Subcutaneous abdominal adipose tissue (tissue), 5 donors: ENCODE data around the gene DCANP1.

Source experiments
- H3K27ac ChIP-seq: one replicate; pipeline ENCODE4 v1.7.0; 2013; ENCODE audit warnings: low read depth, mild to moderate bottlenecking, inconsistent platforms, low read length, moderate library complexity
- H3K27me3 ChIP-seq, 5 donors: one replicate each; pipeline ENCODE4 v1.7.0; 2013; ENCODE audit warnings: low read length in 5 of 5, inconsistent platforms in 1 of 5; ENCODE audit not compliant: control insufficient read depth in 5 of 5, insufficient read depth in 4 of 5
- H3K36me3 ChIP-seq, 5 donors: one replicate each; pipeline ENCODE4 v1.7.0; 2013; ENCODE audit warnings: low read length in 5 of 5; ENCODE audit not compliant: control insufficient read depth in 5 of 5, insufficient read depth in 5 of 5
- H3K4me1 ChIP-seq, 5 donors: one replicate each; pipeline ENCODE4 v1.7.0; 2013; ENCODE audit warnings: low read length in 5 of 5, mild to moderate bottlenecking in 3 of 5, moderate library complexity in 1 of 5; ENCODE audit not compliant: control insufficient read depth in 5 of 5, insufficient read depth in 5 of 5
- H3K4me3 ChIP-seq, 5 donors: one replicate each; pipeline ENCODE4 v1.7.0; 2013; ENCODE audit warnings: low read length in 5 of 5, low read depth in 1 of 5
- H3K9ac ChIP-seq, 5 donors: one replicate each; pipeline ENCODE4 v1.7.0; 2013; ENCODE audit warnings: low read length in 5 of 5, mild to moderate bottlenecking in 4 of 5, moderate library complexity in 3 of 5
- H3K9me3 ChIP-seq, 5 donors: one replicate each; pipeline ENCODE4 v1.7.0; 2013; ENCODE audit warnings: low read length in 5 of 5; ENCODE audit not compliant: control insufficient read depth in 5 of 5
- donor health status: healthy.
- donor health status: healthy.
- donor health status: healthy.
- donor health status: healthy.
- donor health status: healthy.

DCANP1 gene

GRCh38 chr5:135449644-135450043 is 2.5 kb upstream of the DCANP1 start:
- Histone ChIP-seq H3K27ac (no peak overlapping the region), H3K4me1 (peaks cover 0 to 12% (median 6%) of the 10 kb centered on the region in 5 donors), H3K9ac (no peak overlapping the region), H3K4me3 (no peak overlapping the region), H3K27me3 (peaks cover 0 to 6% (median 0%) of the 10 kb centered on the region in 5 donors), H3K9me3 (no peaks in the 10 kb centered on the region), H3K36me3 (no peaks in the 10 kb centered on the region)

DNA sequence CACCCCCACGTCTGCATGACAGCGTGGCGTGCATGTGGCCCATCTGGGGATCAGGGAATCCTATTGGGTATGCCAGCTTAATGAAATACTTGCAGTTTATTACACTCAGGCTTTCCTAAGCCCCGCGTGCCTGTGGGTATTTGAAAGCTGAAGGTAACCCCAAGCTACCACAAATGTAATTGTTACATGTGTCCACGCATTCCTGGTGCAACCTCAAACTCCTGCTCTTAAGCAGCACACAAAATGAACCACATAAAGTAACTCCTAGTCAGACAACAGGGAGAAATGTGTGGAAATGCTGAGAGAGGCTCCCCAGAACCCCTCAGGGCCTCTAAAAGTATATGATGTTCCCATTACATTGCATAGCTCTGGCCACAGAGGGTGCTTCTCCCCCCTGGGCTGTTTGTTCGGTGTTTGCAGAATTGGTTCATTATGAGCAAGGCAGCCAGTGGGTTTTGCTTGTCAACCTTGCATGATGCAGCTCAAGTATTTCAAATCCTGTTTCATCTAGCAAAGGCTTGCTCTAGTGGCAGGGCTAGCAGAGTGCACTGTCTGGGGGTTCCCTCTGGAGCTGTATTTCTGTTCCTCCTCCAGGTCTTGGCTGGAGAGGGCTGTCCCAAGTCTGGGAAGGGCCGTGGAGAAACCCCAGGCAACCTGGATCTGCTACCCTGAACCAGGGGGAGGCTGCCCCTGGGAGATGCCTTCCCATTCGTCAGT is 1.8 kb upstream of the DCANP1 start:
- Histone ChIP-seq H3K27ac (no peak overlapping the region), H3K4me1 (peaks cover 0 to 15% (median 6%) of the 10 kb centered on the region in 5 donors)

DNA sequence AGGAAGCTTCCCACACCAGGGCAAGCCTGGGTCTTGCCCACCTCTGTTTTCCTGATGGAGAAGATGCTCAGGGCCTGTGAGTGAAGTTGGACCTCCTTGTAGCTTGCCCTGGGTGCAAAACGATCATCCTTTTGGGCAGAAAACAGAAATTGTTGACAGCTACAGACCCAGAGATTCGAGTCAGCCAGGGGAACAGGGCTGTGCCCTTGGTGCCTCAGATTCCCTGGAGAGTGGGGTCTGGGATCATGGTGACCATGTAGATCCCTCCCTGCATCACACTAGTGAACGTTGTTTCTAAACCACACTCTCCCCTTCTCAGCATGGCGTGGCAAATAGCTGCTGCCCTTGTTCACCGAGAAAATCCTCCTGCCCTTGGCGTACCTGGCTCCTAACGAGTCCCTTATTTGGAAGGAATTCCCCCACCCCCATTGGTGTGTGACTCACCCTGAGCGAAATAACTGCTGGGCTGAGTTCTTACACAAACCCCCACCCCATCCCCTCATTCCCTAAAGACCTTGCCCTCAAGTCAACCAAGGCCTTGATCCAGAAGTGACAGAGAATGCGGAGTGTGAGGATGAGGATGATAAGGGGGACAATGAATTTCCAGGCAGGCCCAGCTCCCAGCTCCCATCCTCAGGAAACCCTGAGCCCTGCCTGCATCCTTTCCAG is 1.1 kb upstream of the DCANP1 start:
- peaks cover 0 to 6% (median 0%) of the 10 kb centered on the region in 5 donors for H3K27me3 ChIP-seq
- no peak overlapping the region for H3K9ac ChIP-seq
- no peaks in the 10 kb centered on the region for H3K9me3 ChIP-seq
- no peaks in the 10 kb centered on the region for H3K36me3 ChIP-seq
- H3K4me3 ChIP-seq = no peak overlapping the region
- H3K4me1 ChIP-seq = peaks cover 0 to 19% (median 6%) of the 10 kb centered on the region in 5 donors
- no peak overlapping the region for H3K27ac ChIP-seq

More for the DNA sequence above, 1.8 kb upstream of the DCANP1 start:
- no peak overlapping the region for H3K9ac ChIP-seq
- H3K36me3 ChIP-seq = no peaks in the 10 kb centered on the region
- no peaks in the 10 kb centered on the region for H3K9me3 ChIP-seq
- no peak overlapping the region for H3K4me3 ChIP-seq
- H3K27me3 ChIP-seq = peaks cover 0 to 6% (median 0%) of the 10 kb centered on the region in 5 donors

DNA sequence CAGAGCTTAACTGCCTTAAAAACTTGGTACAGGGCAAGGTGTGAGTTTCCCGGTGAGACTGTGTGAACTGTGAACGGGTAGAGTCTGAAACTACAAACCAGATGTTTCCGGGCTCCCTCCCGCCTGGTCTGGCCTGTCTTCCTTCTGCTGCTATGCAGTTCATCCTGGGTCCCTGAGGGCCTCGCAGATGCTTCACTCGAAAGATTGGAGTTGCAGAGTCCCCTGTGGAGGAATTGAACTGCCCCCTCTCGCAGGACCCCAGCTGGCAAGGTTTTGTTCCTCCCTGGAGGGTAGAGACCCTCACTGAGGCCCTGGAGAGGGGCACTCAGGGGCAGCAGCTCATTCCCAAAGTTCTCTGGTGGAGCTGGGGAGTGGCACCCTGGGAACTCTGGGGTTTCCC is 533 bp downstream of the DCANP1 start:
- Histone ChIP-seq H3K27ac (no peak overlapping the region), H3K9me3 (no peaks in the 10 kb centered on the region), H3K36me3 (no peaks in the 10 kb centered on the region), H3K4me3 (no peak overlapping the region), H3K4me1 (peaks cover 0 to 30% (median 15%) of the 10 kb centered on the region in 5 donors), H3K27me3 (peaks cover 0 to 6% (median 0%) of the 10 kb centered on the region in 5 donors), H3K9ac (no peak overlapping the region)

- Histone ChIP-seq H3K27me3 (peaks cover 0 to 6% (median 0%) of the 10 kb centered on the region in 5 donors), H3K36me3 (no peaks in the 10 kb centered on the region), H3K27ac (no peak overlapping the region), H3K4me3 (no peak overlapping the region), H3K9ac (no peak overlapping the region), H3K4me1 (peaks cover 0 to 34% (median 20%) of the 10 kb centered on the region in 5 donors), H3K9me3 (no peaks in the 10 kb centered on the region)
These were observed 942 bp downstream of the DCANP1 start for GRCh38 chr5:135446206-135446605.

DNA sequence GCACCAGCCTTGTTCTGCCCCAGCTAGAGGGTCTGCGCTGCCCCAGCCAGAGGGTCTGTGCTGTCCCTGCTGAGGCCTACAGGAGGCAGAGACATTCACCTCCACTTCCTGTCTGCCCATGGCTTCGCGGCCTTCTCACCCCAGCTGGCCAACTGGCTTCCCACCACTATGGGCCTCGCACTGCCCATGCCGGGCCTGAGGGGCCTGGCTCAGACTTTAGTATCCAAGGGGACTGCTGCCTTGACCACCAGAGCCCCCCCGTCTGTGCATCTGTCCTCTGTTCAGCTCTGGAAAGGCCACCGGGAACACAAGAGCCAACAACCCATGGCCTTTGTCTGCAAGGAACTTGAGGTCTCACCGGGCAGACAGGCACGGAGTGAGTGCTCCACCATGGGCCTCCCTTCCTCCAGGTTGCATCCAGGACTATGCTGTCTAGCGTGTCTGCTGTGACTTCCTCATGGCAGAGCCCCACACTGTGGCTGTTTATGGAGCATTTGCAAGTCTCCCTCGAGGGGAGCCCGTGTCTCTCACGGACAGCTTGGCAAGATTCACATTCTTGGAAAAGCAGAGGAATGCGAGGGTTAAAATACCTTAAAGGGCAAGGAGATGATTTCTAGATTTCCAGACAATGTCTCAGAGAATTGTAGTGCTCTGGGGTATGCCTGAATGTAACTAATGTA is 1.7 kb downstream of the DCANP1 start:
- Histone ChIP-seq H3K36me3 (no peaks in the 10 kb centered on the region), H3K27ac (no peak overlapping the region), H3K4me3 (no peak overlapping the region), H3K9ac (no peak overlapping the region), H3K9me3 (no peaks in the 10 kb centered on the region), H3K27me3 (peaks cover 0 to 6% (median 0%) of the 10 kb centered on the region in 5 donors), H3K4me1 (peaks cover 0 to 35% (median 24%) of the 10 kb centered on the region in 5 donors)

DNA sequence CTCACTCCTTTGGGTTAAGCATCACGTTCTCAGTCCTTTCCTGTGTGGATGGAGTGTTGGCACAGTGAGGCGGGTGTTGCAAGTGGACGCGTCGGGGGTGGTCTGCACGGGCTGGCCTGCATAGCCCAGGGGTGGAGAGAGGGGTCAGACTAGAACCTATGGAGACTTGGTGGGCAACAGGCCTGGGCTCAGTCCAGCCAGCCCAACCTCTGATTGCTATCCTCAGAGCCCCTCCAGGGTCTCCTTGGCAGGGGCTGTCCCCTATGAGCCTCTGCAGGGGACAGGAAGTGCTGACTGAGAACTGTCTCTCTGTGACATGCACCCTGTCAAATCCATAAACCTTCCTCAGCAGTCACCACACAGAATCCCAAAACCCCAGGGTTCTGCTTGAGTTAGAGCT is 2.3 kb downstream of the DCANP1 start:
- H3K9ac ChIP-seq = no peak overlapping the region
- H3K9me3 ChIP-seq = no peaks in the 10 kb centered on the region
- H3K36me3 ChIP-seq = no peaks in the 10 kb centered on the region
- no peak overlapping the region for H3K27ac ChIP-seq
- no peak overlapping the region for H3K4me3 ChIP-seq
- H3K4me1 ChIP-seq = peaks cover 0 to 37% (median 24%) of the 10 kb centered on the region in 5 donors
- H3K27me3 ChIP-seq = peaks cover 0 to 6% (median 0%) of the 10 kb centered on the region in 5 donors

- Histone ChIP-seq H3K4me3 (no peak overlapping the region), H3K36me3 (no peaks in the 10 kb centered on the region), H3K4me1 (peaks cover 0 to 42% (median 26%) of the 10 kb centered on the region in 5 donors), H3K9ac (no peak overlapping the region), H3K27ac (no peak overlapping the region), H3K27me3 (peaks cover 0 to 6% (median 0%) of the 10 kb centered on the region in 5 donors), H3K9me3 (no peaks in the 10 kb centered on the region)
These were observed 2.8 kb downstream of the DCANP1 start for GRCh38 chr5:135444360-135444759.

- H3K4me3 ChIP-seq = no peak overlapping the region
- H3K4me1 ChIP-seq = peaks cover 0 to 49% (median 33%) of the 10 kb centered on the region in 5 donors
- no peak overlapping the region for H3K27ac ChIP-seq
- peaks cover 0 to 6% (median 0%) of the 10 kb centered on the region in 5 donors for H3K27me3 ChIP-seq
- H3K36me3 ChIP-seq = no peaks in the 10 kb centered on the region
- no peaks in the 10 kb centered on the region for H3K9me3 ChIP-seq
- H3K9ac ChIP-seq = no peak overlapping the region
These were observed 3.8 kb downstream of the DCANP1 start for GRCh38 chr5:135443161-135443960.
